ENCODE data around the gene DRAM1.
A peak's percentile ranks its signal among the peaks of the same experiment; 100 is the strongest.
"Not testable (repeated sequence)": the region's sequence is repeated elsewhere in the genome, so short reads cannot be mapped to it uniquely, and the experiment has no call there.

DRAM1 gene

GRCh38 chr12:101906226-101906625, 28.8 kb downstream of the DRAM1 start:
- no peak for DNase-seq (ENCODE audit: low read depth)

GRCh38 chr12:101908395-101908794, 31.0 kb downstream of the DRAM1 start:
- no peak for DNase-seq (ENCODE audit: low read depth)

GRCh38 chr12:101909646-101910045, 32.3 kb downstream of the DRAM1 start:
- no peak for DNase-seq (ENCODE audit: low read depth)

GRCh38 chr12:101915841-101916240, 38.5 kb downstream of the DRAM1 start:
- DNase-seq (ENCODE audit: low read depth): no peak

- not testable (repeated sequence) for DNase-seq (ENCODE audit: low read depth)
These were observed 41.4 kb downstream of the DRAM1 start for GRCh38 chr12:101918805-101919204.

GRCh38 chr12:101919447-101919846, 42.1 kb downstream of the DRAM1 start:
- no peak for DNase-seq (ENCODE audit: low read depth)

GRCh38 chr12:101920906-101921305, 43.5 kb downstream of the DRAM1 start:
- DNase-seq (ENCODE audit: low read depth): no peak

- no peak for DNase-seq (ENCODE audit: low read depth)
These were observed 45.8 kb downstream of the DRAM1 start for GRCh38 chr12:101923045-101923718.

GRCh38 chr12:101924618-101925017, 47.2 kb downstream of the DRAM1 start:
- no peak for DNase-seq (ENCODE audit: low read depth)

- DNase-seq (ENCODE audit: low read depth): peak; percentile 92
These were observed 48.0 kb downstream of the DRAM1 start for GRCh38 chr12:101925361-101925760.

- DNase-seq (ENCODE audit: low read depth): no peak
These were observed 48.6 kb downstream of the DRAM1 start for GRCh38 chr12:101925935-101926334.

- peak; percentile 44 for DNase-seq (ENCODE audit: low read depth)
These were observed 49.7 kb downstream of the DRAM1 start for GRCh38 chr12:101927036-101927435.

- no peak for DNase-seq (ENCODE audit: low read depth)
These were observed 50.6 kb downstream of the DRAM1 start for GRCh38 chr12:101927999-101928398.

GRCh38 chr12:101928556-101928955, 51.2 kb downstream of the DRAM1 start:
- DNase-seq (ENCODE audit: low read depth): no peak

- no peak for DNase-seq (ENCODE audit: low read depth)
These were observed 52.1 kb downstream of the DRAM1 start for GRCh38 chr12:101929365-101930041.

GRCh38 chr12:101931498-101932326, 54.3 kb downstream of the DRAM1 start:
- no peak for DNase-seq (ENCODE audit: low read depth)

- DNase-seq (ENCODE audit: low read depth): no peak
These were observed 56.6 kb downstream of the DRAM1 start for GRCh38 chr12:101933866-101934514.

GRCh38 chr12:101935890-101936746, 58.7 kb downstream of the DRAM1 start:
- peak; percentile 93 for DNase-seq (ENCODE audit: low read depth)

GRCh38 chr12:101939306-101939705, 61.9 kb downstream of the DRAM1 start:
- no peak for DNase-seq (ENCODE audit: low read depth)

- DNase-seq (ENCODE audit: low read depth): no peak
These were observed 62.5 kb downstream of the DRAM1 start for GRCh38 chr12:101939856-101940265.

- no peak for DNase-seq (ENCODE audit: low read depth)
These were observed 63.1 kb downstream of the DRAM1 start for GRCh38 chr12:101940400-101940950.
